Coronary artery (tissue), 2 donors: Measurements from ENCODE around the gene OR2Z1.

Experiments used
- DNase-seq: peaks from one replicate; pipeline ENCODE4 v3.0.0-alpha.2; 2017; ENCODE audit warnings: low spot score
- H3K27ac ChIP-seq, 2 donors: fragments of 200-600 bp; sonication (generic); one replicate each; pipeline ENCODE4 v1.5.1; 2016 to 2019
- H3K4me3 ChIP-seq: fragments of 200-600 bp; sonication (generic); 2 replicates; pipeline ENCODE4 v1.5.1; 2016; ENCODE audit warnings: mild to moderate bottlenecking, moderate library complexity
- TF ChIP-seq, protein P1 (sequence below): fragments of 200-600 bp; sonication (generic); IDR thresholded peaks from one replicate; pipeline ENCODE4 v1.5.1; 2019; ENCODE audit warnings: antibody characterized with exemption

Gene OR2Z1

DNA sequence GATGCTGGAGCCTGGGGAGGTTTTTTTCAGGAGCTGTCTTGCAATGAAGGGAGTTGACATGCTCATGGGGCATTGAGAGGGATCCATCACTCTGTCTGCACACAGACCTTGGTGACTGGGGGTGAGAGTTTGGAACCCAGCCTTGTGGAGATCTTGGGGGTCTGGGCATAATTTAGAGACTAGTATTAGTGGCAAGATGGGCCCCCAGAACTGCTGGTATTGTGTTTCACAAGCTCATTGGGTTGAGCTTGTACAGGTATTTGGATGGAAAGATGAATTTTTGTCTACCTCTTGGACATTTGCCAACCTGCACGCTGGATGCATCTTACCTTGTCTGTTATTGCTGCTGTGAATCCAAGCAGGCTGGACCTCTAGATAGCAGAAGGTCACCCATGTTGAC is at the start of gene OR2Z1:
Gene OR2Z1, plus strand, starts transcription at position 301 of the 400 bp plus-strand sequence. CDS start 9,395 bp downstream, outside the sequence.
- TF ChIP-seq, protein P1, sequence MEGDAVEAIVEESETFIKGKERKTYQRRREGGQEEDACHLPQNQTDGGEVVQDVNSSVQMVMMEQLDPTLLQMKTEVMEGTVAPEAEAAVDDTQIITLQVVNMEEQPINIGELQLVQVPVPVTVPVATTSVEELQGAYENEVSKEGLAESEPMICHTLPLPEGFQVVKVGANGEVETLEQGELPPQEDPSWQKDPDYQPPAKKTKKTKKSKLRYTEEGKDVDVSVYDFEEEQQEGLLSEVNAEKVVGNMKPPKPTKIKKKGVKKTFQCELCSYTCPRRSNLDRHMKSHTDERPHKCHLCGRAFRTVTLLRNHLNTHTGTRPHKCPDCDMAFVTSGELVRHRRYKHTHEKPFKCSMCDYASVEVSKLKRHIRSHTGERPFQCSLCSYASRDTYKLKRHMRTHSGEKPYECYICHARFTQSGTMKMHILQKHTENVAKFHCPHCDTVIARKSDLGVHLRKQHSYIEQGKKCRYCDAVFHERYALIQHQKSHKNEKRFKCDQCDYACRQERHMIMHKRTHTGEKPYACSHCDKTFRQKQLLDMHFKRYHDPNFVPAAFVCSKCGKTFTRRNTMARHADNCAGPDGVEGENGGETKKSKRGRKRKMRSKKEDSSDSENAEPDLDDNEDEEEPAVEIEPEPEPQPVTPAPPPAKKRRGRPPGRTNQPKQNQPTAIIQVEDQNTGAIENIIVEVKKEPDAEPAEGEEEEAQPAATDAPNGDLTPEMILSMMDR = no peak
- DNase-seq = no peak
- no peak within 1 kb of the TSS for H3K4me3 ChIP-seq
- H3K27ac ChIP-seq = no peak within 1 kb of the TSS

DNA sequence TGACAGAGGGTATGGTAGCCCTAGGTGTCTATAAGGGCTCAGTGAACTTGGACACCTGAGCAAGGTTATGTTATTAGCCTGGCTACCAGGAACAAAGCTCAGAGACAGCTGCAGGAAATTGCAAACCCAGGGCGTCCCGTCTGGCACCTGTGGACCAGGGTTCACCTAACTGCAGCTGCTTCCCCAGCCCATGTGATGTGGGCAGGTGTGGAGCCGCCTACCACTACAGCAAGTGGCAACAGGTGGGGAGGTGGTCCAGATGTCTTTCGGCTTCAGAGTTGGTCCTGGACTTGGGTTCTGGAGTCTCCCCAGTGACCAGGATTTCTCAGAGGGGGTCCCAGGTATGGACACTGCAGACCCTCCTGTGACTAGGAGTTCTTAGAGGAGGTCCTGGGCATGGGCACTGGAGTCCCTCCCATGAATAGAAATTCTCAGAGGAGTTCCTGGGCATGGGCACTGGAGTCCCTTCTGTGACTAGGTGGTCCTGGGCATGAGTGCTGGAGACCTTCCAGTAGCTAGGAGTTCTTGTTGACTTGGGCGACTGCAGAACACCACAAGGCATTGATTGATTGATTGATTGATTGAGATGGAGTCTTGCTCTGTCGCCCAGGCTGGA is 48.0 kb upstream of the OR2Z1 start:
- no peak for DNase-seq
- Histone ChIP-seq H3K4me3 (no peak overlapping the region), H3K27ac (no peak overlapping the region)
- TF ChIP-seq, protein P1 = no peak

- H3K27ac ChIP-seq = no peak overlapping the region
- TF ChIP-seq, protein P1 = no peak
- no peak for DNase-seq
- no peak overlapping the region for H3K4me3 ChIP-seq
Measured at GRCh38 chr19:8675066-8675465, 46.4 kb upstream of the OR2Z1 start.

- no peak for DNase-seq
- TF ChIP-seq, protein P1 = no peak
- H3K4me3 ChIP-seq = no peak overlapping the region
- H3K27ac ChIP-seq = no peak overlapping the region
Measured at GRCh38 chr19:8678244-8678807, 43.1 kb upstream of the OR2Z1 start.

DNA sequence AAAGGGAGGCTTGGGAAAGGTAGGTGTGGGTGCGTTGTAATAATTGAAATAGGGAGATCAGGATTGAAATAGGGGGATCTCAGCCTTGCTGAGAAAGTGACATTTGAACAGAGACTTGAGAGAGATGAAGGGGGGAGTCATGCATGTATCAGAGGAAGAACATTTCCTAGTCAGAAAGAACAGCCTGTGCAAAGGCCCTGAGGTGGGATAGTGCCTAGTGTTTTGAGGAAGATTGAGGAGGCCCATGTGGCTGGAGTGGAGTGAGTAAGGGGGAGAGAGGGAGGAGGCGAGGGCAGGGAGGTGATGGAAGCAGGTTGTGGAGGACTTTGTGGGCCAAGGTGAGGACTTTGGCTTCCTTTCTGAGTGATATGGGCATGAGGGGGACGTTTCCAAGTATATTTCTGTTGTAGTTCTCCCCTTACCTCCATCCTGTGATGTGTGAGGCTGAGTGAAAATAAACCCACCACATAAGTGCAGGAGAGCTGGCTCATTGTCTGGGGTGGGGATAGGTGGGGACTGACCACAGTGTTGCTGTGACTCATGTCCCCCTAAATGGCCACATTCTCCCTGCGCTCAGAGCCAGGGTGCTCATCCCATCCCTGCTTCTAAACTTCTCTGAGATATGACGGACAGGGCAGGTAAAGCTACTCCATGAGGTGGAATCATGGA is 40.6 kb upstream of the OR2Z1 start:
- no peak for DNase-seq
- TF ChIP-seq, protein P1 = no peak
- Histone ChIP-seq H3K27ac (no peak overlapping the region), H3K4me3 (no peak overlapping the region)

DNA sequence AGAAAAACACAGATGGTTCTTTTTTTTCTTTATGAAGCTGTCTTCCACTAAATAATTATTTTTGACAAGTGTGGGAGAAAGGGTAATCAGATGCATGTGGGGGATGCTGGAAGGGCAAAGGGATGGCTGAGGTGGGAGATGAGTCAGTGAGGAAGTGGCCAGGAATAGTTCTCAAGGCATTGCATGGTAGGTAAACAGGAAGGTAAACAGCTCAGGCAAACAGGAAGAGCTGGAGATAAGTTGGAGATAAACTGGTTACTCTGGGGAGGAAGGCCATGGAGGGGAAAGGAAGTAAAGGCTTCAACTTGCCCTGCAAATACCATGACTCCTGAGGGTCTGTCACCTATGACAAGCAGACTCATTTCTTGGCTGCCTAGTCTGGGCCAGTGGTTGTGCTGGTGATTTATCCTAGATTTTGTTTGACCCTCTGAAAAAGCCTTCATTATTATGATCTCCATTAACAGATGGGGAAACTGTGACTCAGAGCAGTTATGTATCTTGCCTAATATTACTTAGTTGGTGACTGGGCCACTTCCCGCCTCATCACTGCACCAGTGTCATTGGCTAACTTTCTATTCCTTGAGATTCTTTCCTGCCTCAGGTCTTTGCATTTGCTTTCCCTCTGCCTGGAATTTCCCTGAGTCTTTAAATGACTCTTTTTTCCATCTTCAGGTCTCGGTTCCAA is 39.9 kb upstream of the OR2Z1 start:
- no peak for DNase-seq
- H3K4me3 ChIP-seq = no peak overlapping the region
- H3K27ac ChIP-seq = no peak overlapping the region
- TF ChIP-seq, protein P1 = no peak
